HepG2 (cell line): ENCODE data around the gene AFF1. TPM values are rescaled to one million over a fixed set of nuclear protein-coding genes. Genes with fewer than 3 reads are reported as not detected.
A peak's percentile ranks its signal among the peaks of the same experiment; 100 is the strongest.

Source experiments
- ARID3A ChIP-seq: IDR thresholded peaks from 2 replicates; pipeline ENCODE4 v1.6.1; 2012; ENCODE audit warnings: low read depth, low read length, improper control_type of control experiment
- FOSL1 ChIP-seq: sonication (generic); formaldehyde crosslinking; IDR thresholded peaks from 2 replicates; pipeline ENCODE4 v1.9.0; 2021; ENCODE audit warnings: missing genetic modification reagents, borderline replicate concordance
- GFI1 ChIP-seq: sonication (generic); formaldehyde crosslinking; IDR thresholded peaks from 2 replicates; pipeline ENCODE4 v1.5.0; 2020; ENCODE audit warnings: missing genetic modification reagents, mild to moderate bottlenecking, borderline replicate concordance
- HBP1 ChIP-seq: IDR thresholded peaks from 2 replicates; pipeline ENCODE4 v1.6.1; 2016; ENCODE audit warnings: low read depth, control low read depth
- HDAC2 ChIP-seq: sonication (generic); formaldehyde crosslinking; IDR thresholded peaks from 2 replicates; pipeline ENCODE4 v1.4.0; 2020; ENCODE audit warnings: missing genetic modification reagents
- HNRNPK ChIP-seq: fragments of 200-400 bp; formaldehyde crosslinking; IDR thresholded peaks from 2 replicates; pipeline ENCODE4 v1.6.1; 2018; ENCODE audit warnings: low read length, low read depth, moderate library complexity, mild to moderate bottlenecking; ENCODE audit not compliant: poor library complexity, severe bottlenecking
- JARID2 ChIP-seq: sonication (generic); formaldehyde crosslinking; IDR thresholded peaks from 2 replicates; pipeline ENCODE4 v1.8.1; 2023; ENCODE audit warnings: missing genetic modification reagents, inconsistent platforms; ENCODE audit not compliant: insufficient replicate concordance
- MBNL3 ChIP-seq: fragments of 250-450 bp; sonication (Bioruptor Pico); conservative IDR thresholded peaks from 2 replicates; pipeline ENCODE4 v1.8.0; 2022; ENCODE audit warnings: mild to moderate bottlenecking, inconsistent platforms
- MIER3 ChIP-seq: IDR thresholded peaks from 2 replicates; pipeline ENCODE4 v1.6.1; 2016; ENCODE audit warnings: missing compliant biosample characterization, borderline replicate concordance
- PLSCR1 ChIP-seq: sonication (generic); formaldehyde crosslinking; IDR thresholded peaks from 2 replicates; pipeline ENCODE4 v1.5.0; 2020; ENCODE audit warnings: missing genetic modification reagents, mild to moderate bottlenecking, borderline replicate concordance
- PRDM4 ChIP-seq: sonication (generic); formaldehyde crosslinking; IDR thresholded peaks from 2 replicates; pipeline ENCODE4 v1.9.0; 2021; ENCODE audit warnings: missing genetic modification reagents, borderline replicate concordance
- THAP8 ChIP-seq: sonication (generic); formaldehyde crosslinking; IDR thresholded peaks from 2 replicates; pipeline ENCODE4 v1.5.1; 2020; ENCODE audit warnings: missing genetic modification reagents, mild to moderate bottlenecking, borderline replicate concordance
- ZNF235 ChIP-seq: sonication (generic); formaldehyde crosslinking; IDR thresholded peaks from 2 replicates; pipeline ENCODE4 v1.8.1; 2023; ENCODE audit warnings: mild to moderate bottlenecking, missing genetic modification reagents, borderline replicate concordance
- ZNF530 ChIP-seq: sonication (generic); formaldehyde crosslinking; IDR thresholded peaks from 2 replicates; pipeline ENCODE4 v1.5.0; 2020; ENCODE audit warnings: low read depth, mild to moderate bottlenecking, missing genetic modification reagents
- ZNF768 ChIP-seq: sonication (generic); formaldehyde crosslinking; IDR thresholded peaks from 2 replicates; pipeline ENCODE4 v1.4.0; 2020; ENCODE audit warnings: missing genetic modification reagents
- polyA plus RNA-seq, 8 experiments: library from polyadenylated mRNA; depleted of rRNA in 3 of 8; stranded (reverse) in 7 of 8; unstranded in 1 of 8; fragments of >200 nt; fragmentation: Illumina TruSeq in 4 of 8; extraction: Trizol in 4 of 8; gene quantifications; 2 replicates each; pipeline versions ENCODE4 v1.2.1 to v1.2.3, GENCODE V29; 2011 to 2016; ENCODE audit warnings: low read depth in 4 of 8, missing spikeins in 1 of 8, mixed read lengths in 1 of 8; ENCODE audit not compliant: insufficient read depth in 1 of 8
- total RNA-seq, 5 experiments: library from RNA; depleted of rRNA; stranded (reverse); fragments of >200 nt; fragmentation: Illumina TruSeq; extraction: Trizol; gene quantifications; 2 replicates each; pipeline ENCODE4 v1.2.3, GENCODE V29; 2016; ENCODE audit warnings: low read depth in 1 of 5
- TF ChIP-seq, protein P1 (sequence below): sonication (generic); formaldehyde crosslinking; IDR thresholded peaks from 2 replicates; pipeline ENCODE4 v1.8.1; 2023; ENCODE audit warnings: missing genetic modification reagents, inconsistent platforms, borderline replicate concordance
- TF ChIP-seq, protein P2 (sequence below): sonication (generic); formaldehyde crosslinking; IDR thresholded peaks from 2 replicates; pipeline ENCODE4 v1.8.1; 2023; ENCODE audit warnings: mild to moderate bottlenecking, inconsistent platforms, moderate library complexity, missing genetic modification reagents, borderline replicate concordance

Gene AFF1
- total and polyA plus RNA-seq, 2 of the 13 experiments (the other 11 are each of a cell fraction or from before 2014, with no cell fraction given): 15.5 to 15.9 TPM

DNA sequence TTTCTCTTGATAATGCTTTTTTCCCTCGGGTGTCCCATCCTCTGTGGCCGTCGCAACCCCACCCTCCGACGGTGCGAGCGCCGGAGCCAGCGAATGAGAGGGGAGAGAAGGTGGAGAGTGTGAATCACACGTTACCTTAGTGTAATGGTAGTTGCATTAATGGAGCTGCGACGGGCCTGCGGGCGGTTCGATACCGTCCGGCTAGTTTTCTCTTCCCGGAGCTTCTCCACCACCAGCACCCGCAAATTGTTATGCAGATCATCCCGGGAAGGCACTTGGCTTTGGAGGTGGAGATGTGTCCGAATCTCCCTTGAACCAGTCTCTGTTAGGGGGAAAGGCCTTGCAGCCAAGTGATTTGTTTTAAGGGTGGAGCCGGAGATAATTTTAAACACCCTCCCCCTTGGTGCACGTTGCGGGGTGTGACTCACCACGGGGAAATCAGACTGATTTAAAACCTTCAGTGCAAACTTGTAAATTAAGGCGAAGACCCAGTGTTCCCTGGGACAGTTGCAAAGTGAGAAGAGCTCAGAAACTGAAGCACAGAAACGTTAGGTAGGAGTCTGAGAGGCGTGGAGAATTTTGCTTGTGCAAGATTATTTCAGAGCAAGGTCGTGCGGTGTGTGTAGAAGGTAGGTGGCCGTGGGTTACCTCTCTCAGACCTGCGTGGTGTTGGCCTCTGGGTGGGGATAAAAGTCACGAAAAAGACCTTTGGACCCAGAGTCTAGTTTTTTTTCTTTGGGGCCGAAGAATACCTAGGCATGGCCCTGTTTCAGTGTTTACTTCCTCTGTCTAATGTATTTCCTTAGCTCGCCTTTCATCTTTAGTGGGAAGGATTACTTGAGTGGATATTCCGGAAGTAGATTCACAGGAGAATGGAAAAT is 1.3 kb downstream of the AFF1 start (continued):
- peak; percentile 67; the same call in 1 of the 2 replicates for TF ChIP-seq GFI1 (CRISPR knock-in tag)
- no peak; the same call in 1 of the 2 replicates for TF ChIP-seq MIER3 (CRISPR knock-in tag)
- peak; percentile 80 for TF ChIP-seq HDAC2 (CRISPR knock-in tag)
- no peak for TF ChIP-seq JARID2 (CRISPR knock-in tag)
- TF ChIP-seq ZNF530 (CRISPR knock-in tag): no peak
- no peak for TF ChIP-seq ZNF768 (CRISPR knock-in tag)
- TF ChIP-seq ZNF235 (CRISPR knock-in tag): no peak
- TF ChIP-seq HNRNPK: no peak
- TF ChIP-seq MBNL3 (CRISPR knock-in tag): no peak
- no peak; the same call in 1 of the 2 replicates for TF ChIP-seq FOSL1 (CRISPR knock-in tag)
- peak; percentile 14; the same call in 1 of the 2 replicates for TF ChIP-seq HBP1 (CRISPR knock-in tag)
- TF ChIP-seq PLSCR1 (CRISPR knock-in tag): no peak
- TF ChIP-seq, protein P1, sequence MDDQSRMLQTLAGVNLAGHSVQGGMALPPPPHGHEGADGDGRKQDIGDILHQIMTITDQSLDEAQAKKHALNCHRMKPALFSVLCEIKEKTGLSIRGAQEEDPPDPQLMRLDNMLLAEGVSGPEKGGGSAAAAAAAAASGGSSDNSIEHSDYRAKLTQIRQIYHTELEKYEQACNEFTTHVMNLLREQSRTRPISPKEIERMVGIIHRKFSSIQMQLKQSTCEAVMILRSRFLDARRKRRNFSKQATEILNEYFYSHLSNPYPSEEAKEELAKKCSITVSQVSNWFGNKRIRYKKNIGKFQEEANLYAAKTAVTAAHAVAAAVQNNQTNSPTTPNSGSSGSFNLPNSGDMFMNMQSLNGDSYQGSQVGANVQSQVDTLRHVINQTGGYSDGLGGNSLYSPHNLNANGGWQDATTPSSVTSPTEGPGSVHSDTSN: no peak
- no peak for TF ChIP-seq THAP8 (CRISPR knock-in tag)
- no peak for TF ChIP-seq PRDM4 (CRISPR knock-in tag)
- no peak for TF ChIP-seq ARID3A
- TF ChIP-seq, protein P2, sequence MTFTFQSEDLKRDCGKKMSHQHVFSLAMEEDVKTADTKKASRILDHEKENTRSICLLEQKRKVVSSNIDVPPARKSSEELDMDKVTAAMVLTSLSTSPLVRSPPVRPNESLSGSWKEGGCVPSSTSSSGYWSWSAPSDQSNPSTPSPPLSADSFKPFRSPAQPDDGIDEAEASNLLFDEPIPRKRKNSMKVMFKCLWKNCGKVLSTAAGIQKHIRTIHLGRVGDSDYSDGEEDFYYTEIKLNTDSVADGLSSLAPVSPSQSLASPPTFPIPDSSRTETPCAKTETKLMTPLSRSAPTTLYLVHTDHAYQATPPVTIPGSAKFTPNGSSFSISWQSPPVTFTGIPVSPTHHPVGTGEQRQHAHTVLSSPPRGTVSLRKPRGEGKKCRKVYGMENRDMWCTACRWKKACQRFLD (CRISPR knock-in tag): no peak
